IMR-90 (cell line): Measurements from ENCODE around the gene OTUD5. TPM values are rescaled to one million over a fixed set of nuclear protein-coding genes. Genes with fewer than 3 reads are reported as not detected.

ENCODE experiments used
- ATAC-seq: fragments of 200-7000 bp; cut with Tn5 transposase; 2 replicates; pipeline ENCODE4 v1.9.1; 2020; ENCODE audit warnings: low read depth, mild to moderate bottlenecking, moderate library complexity
- Bru-seq: library from RNA; stranded (reverse); fragments of 400-500 nt; gene quantifications from one replicate; lab custom pipeline; 2021; lab: Mats Ljungman, UMichigan
- BruChase-seq, 2 experiments: library from RNA; stranded (reverse); fragments of 400-500 nt; gene quantifications; one replicate each; lab custom pipeline; 2021; lab: Mats Ljungman, UMichigan
- BruUV-seq: library from RNA; stranded (reverse); fragments of 400-500 nt; replicated peaks from 2 replicates; lab custom pipeline; 2021; lab: Mats Ljungman, UMichigan
- CTCF ChIA-PET: fragments of 300-600 bp; formaldehyde crosslinking; extraction: SDS; loops from one replicate; lab custom pipeline; 2021; ENCODE audit warnings: antibody characterized with exemption; lab: Yijun Ruan, JAX
- POLR2A ChIA-PET: fragments of 300-600 bp; sonication (Branson Sonifier 250); formaldehyde crosslinking; loops from one replicate; lab custom pipeline; 2022; ENCODE audit warnings: antibody characterized with exemption; ENCODE audit not compliant: unreplicated experiment; lab: Charles Lee
- DNase-seq: peaks from one replicate; pipeline ENCODE4 v3.0.0; 2013
- H2AFZ ChIP-seq: replicated peaks from 2 replicates; pipeline ENCODE3; 2013; ENCODE audit warnings: low read length, mild to moderate bottlenecking; ENCODE audit not compliant: poor library complexity
- H2AK5ac ChIP-seq: 2 replicates; pipeline ENCODE4 v1.6.1; 2013; ENCODE audit warnings: low read depth, low read length, inconsistent platforms
- H2AK9ac ChIP-seq: replicated peaks from 2 replicates; pipeline ENCODE3; 2013; ENCODE audit warnings: mild to moderate bottlenecking, low read depth, low read length, moderate library complexity; ENCODE audit not compliant: poor library complexity
- H2BK120ac ChIP-seq: 2 replicates; pipeline ENCODE4 v1.6.1; 2013; ENCODE audit warnings: low read depth, low read length, inconsistent platforms
- H2BK15ac ChIP-seq: 3 replicates; pipeline ENCODE4 v1.6.1; 2013; ENCODE audit warnings: low read depth, low read length, inconsistent platforms
- H2BK20ac ChIP-seq: 2 replicates; pipeline ENCODE4 v1.6.1; 2013; ENCODE audit warnings: low read depth, mild to moderate bottlenecking, inconsistent platforms, low read length, moderate library complexity
- H2BK5ac ChIP-seq: 2 replicates; pipeline ENCODE4 v1.6.1; 2013; ENCODE audit warnings: mild to moderate bottlenecking, low read depth, low read length, inconsistent platforms; ENCODE audit not compliant: poor library complexity, severe bottlenecking
- H3K14ac ChIP-seq: replicated peaks from 2 replicates; pipeline ENCODE4 v1.6.1; 2013; ENCODE audit warnings: low read depth, low read length, inconsistent platforms
- H3K18ac ChIP-seq: 2 replicates; pipeline ENCODE4 v1.6.1; 2013; ENCODE audit warnings: low read depth, low read length, control low read depth
- H3K23ac ChIP-seq: 2 replicates; pipeline ENCODE4 v1.6.1; 2013; ENCODE audit warnings: low read depth, low read length, inconsistent platforms
- H3K27ac ChIP-seq: 2 replicates; pipeline ENCODE4 v1.5.1; 2013; ENCODE audit warnings: mild to moderate bottlenecking, control low read depth, low read length; ENCODE audit not compliant: insufficient read depth
- H3K27me3 ChIP-seq: 2 replicates; pipeline ENCODE4 v1.6.1; 2013; ENCODE audit warnings: low read length; ENCODE audit not compliant: control insufficient read depth, insufficient read depth
- H3K36me3 ChIP-seq: 2 replicates; pipeline ENCODE4 v1.6.1; 2013; ENCODE audit warnings: low read length, mixed read lengths; ENCODE audit not compliant: control insufficient read depth, insufficient read depth
- H3K4ac ChIP-seq: 2 replicates; pipeline ENCODE4 v1.6.1; 2013; ENCODE audit warnings: low read depth, low read length, inconsistent platforms
- H3K4me1 ChIP-seq: 2 replicates; pipeline ENCODE4 v1.6.1; 2013; ENCODE audit warnings: low read length, mixed read lengths; ENCODE audit not compliant: control insufficient read depth, insufficient read depth
- H3K4me2 ChIP-seq: 2 replicates; pipeline ENCODE4 v1.6.1; 2013; ENCODE audit warnings: low read depth, mild to moderate bottlenecking, control low read depth, low read length, moderate library complexity
- H3K4me3 ChIP-seq: 2 replicates; pipeline ENCODE4 v1.5.1; 2013; ENCODE audit warnings: low read depth, mild to moderate bottlenecking, control low read depth, low read length, moderate library complexity; ENCODE audit not compliant: insufficient read depth
- H3K56ac ChIP-seq: 2 replicates; pipeline ENCODE4 v1.6.1; 2013; ENCODE audit warnings: low read length, inconsistent platforms; ENCODE audit not compliant: insufficient read depth; ENCODE audit errors: extremely low read depth
- H3K79me1 ChIP-seq, 2 experiments: 2 replicates each; pipeline ENCODE4 v1.6.1; 2013; ENCODE audit warnings: low read length in 2 of 2, inconsistent platforms in 1 of 2, low read depth in 1 of 2
- H3K9ac ChIP-seq: 2 replicates; pipeline ENCODE4 v1.6.1; 2013; ENCODE audit warnings: low read depth, low read length, control low read depth
- H3K9me1 ChIP-seq: 2 replicates; pipeline ENCODE4 v1.6.1; 2013; ENCODE audit warnings: low read length, inconsistent platforms; ENCODE audit not compliant: insufficient read depth
- H3K9me3 ChIP-seq: 2 replicates; pipeline ENCODE4 v1.6.1; 2013; ENCODE audit warnings: low read length; ENCODE audit not compliant: control insufficient read depth, insufficient read depth
- H4K20me1 ChIP-seq: 2 replicates; pipeline ENCODE4 v1.6.1; 2013; ENCODE audit warnings: low read length, inconsistent platforms; ENCODE audit not compliant: insufficient read depth
- H4K5ac ChIP-seq: 2 replicates; pipeline ENCODE4 v1.6.1; 2013; ENCODE audit warnings: mild to moderate bottlenecking, low read depth, low read length, control low read depth
- H4K8ac ChIP-seq, 2 experiments: 2 replicates each; pipeline ENCODE4 v1.6.1; 2013; ENCODE audit warnings: low read depth in 2 of 2, low read length in 2 of 2, control low read depth in 1 of 2, inconsistent platforms in 1 of 2
- H4K91ac ChIP-seq: 2 replicates; pipeline ENCODE4 v1.6.1; 2013; ENCODE audit warnings: low read depth, low read length, inconsistent platforms; ENCODE audit not compliant: insufficient read depth
- MAFK ChIP-seq: IDR thresholded peaks from 2 replicates; pipeline ENCODE4 v1.6.1; 2012; ENCODE audit warnings: low read depth, low read length, improper control_type of control experiment
- MAZ ChIP-seq: IDR thresholded peaks from 2 replicates; pipeline ENCODE4 v1.6.1; 2012; ENCODE audit warnings: low read depth, mild to moderate bottlenecking, low read length, improper control_type of control experiment, moderate library complexity, borderline replicate concordance
- WGBS, 2 experiments: methylation state at CpG; one replicate each; pipeline versions ENCODE4 v1.1.5 to v1.1.7; 2013; ENCODE audit warnings: missing lambda C conversion rate in 2 of 2; ENCODE audit not compliant: insufficient read length in 1 of 2; ENCODE audit errors: extremely low coverage in 2 of 2; 5-methylcytosine and 5-hydroxymethylcytosine counted together
- dilution Hi-C: fragments of 300-500 bp; cut with HindIII; formaldehyde crosslinking; loops from one replicate; pipeline ENCODE4 v1.14.3; 2018; ENCODE audit warnings: low sequenced_read_pairs; ENCODE audit not compliant: unreplicated experiment
- in situ Hi-C: fragments of 300-500 bp; cut with MboI; formaldehyde crosslinking; loops from 3 replicates; pipeline ENCODE4 v1.14.3; 2019; ENCODE audit warnings: low sequenced_read_pairs, inconsistent platforms, mixed read lengths
- intact Hi-C: fragments of 100-400 bp; cut with micrococcal nuclease; formaldehyde crosslinking; loops from 2 replicates; pipeline ENCODE4 v1.10.0; 2022
- long read RNA-seq: library from polyadenylated mRNA; unstranded; transcript quantifications from one replicate; pipeline ENCODE4 v2.0.0, GENCODE V29; 2021; ENCODE audit not compliant: unreplicated experiment
- polyA plus RNA-seq, 3 experiments: library from polyadenylated mRNA; depleted of rRNA; stranded (reverse); fragments of >200 nt; gene quantifications; 2 replicates each; pipeline ENCODE4 v1.2.3, GENCODE V29; 2012; ENCODE audit warnings: low replicate concordance in 1 of 3
- total RNA-seq: library from RNA; depleted of rRNA; stranded (reverse); fragments of >200 nt; gene quantifications from 2 replicates; pipeline ENCODE4 v1.2.3, GENCODE V29; 2012; rRNA removed
- TF ChIP-seq, protein P1 (sequence below): fragments of 150-350 bp; IDR thresholded peaks from 2 replicates; pipeline ENCODE4 v1.6.1; 2016; ENCODE audit warnings: low read depth, mild to moderate bottlenecking, low read length, moderate library complexity, borderline replicate concordance

Gene OTUD5, protein sequence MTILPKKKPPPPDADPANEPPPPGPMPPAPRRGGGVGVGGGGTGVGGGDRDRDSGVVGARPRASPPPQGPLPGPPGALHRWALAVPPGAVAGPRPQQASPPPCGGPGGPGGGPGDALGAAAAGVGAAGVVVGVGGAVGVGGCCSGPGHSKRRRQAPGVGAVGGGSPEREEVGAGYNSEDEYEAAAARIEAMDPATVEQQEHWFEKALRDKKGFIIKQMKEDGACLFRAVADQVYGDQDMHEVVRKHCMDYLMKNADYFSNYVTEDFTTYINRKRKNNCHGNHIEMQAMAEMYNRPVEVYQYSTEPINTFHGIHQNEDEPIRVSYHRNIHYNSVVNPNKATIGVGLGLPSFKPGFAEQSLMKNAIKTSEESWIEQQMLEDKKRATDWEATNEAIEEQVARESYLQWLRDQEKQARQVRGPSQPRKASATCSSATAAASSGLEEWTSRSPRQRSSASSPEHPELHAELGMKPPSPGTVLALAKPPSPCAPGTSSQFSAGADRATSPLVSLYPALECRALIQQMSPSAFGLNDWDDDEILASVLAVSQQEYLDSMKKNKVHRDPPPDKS
- total RNA-seq, result 30.6 and 31.7 TPM in 2 replicates
- polyA plus RNA-seq (2012; rRNA removed), result 48.3 and 50.4 TPM in 2 replicates
- 38.0 and 48.9 TPM in 2 replicates for polyA plus RNA-seq (2012; cell fraction: cytosol; rRNA removed)
- polyA plus RNA-seq (2012; cell fraction: nucleus; rRNA removed; ENCODE audit: low replicate concordance), result 99.0 and 150 TPM in 2 replicates
- percentile 80 among the genes with signal in this experiment for Bru-seq, nascent RNA
- percentile 87 among the genes with signal in this experiment for BruChase-seq, experiment 1, labeled RNA remaining after a 6-hour chase
- percentile 83 among the genes with signal in this experiment for BruChase-seq, experiment 2, labeled RNA remaining after a 2-hour chase
- long read RNA-seq, transcript OTUD5-202 (9 exons, 2,692 nt), result major isoform, 41 of 96 reads
- long read RNA-seq, transcript OTUD5-203 (10 exons, 2,682 nt), result minor isoform, 12 of 96 reads
- long read RNA-seq, transcript OTUD5-201 (9 exons, 2,740 nt), result minor isoform, 7 of 96 reads
- long read RNA-seq, partial matches to known transcripts, result 17 of 96 reads
- long read RNA-seq, other reads (novel, unspliced or antisense), result 19 of 96 reads

DNA sequence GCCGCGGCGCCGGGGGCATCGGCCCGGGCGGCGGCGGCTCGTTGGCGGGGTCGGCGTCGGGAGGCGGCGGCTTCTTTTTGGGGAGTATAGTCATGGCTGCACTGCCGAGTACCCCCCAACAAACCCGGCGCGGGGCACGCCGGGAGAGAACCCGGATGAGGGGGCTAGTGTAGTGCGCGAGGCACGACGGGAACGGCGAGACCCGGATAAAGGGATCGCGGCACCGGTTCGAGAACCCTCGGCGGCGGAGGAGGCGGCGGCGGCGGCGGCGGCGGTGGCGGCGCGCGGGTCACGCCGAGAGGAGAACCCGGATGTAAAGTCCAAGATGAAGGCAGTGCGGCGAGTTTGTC is at the start of gene OTUD5:
TSS of gene OTUD5 (minus strand) at position 131 of the 350 bp plus-strand sequence. CDS start at position 94, 37 bp downstream.
- peak within 1 kb of the TSS; percentile 100 for H3K4ac ChIP-seq
- H2AFZ ChIP-seq, result peak within 1 kb of the TSS; percentile 98
- H4K20me1 ChIP-seq, result peaks cover 23% of the 10 kb centered on the region; the same call in 1 of the 2 replicates
- no TSS peak for BruUV-seq
- TF ChIP-seq, protein P1, sequence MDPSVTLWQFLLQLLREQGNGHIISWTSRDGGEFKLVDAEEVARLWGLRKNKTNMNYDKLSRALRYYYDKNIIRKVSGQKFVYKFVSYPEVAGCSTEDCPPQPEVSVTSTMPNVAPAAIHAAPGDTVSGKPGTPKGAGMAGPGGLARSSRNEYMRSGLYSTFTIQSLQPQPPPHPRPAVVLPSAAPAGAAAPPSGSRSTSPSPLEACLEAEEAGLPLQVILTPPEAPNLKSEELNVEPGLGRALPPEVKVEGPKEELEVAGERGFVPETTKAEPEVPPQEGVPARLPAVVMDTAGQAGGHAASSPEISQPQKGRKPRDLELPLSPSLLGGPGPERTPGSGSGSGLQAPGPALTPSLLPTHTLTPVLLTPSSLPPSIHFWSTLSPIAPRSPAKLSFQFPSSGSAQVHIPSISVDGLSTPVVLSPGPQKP, result no peak
- TF ChIP-seq MAFK (no peak), MAZ (peak; percentile 13; the same call in 1 of the 2 replicates)
- H3K18ac ChIP-seq, result peak within 1 kb of the TSS; percentile 91
- peaks cover 4 to 49% of the 10 kb centered on the region in 2 experiments; a peak in 3 of 4 replicates for H3K79me1 ChIP-seq
- H2BK120ac ChIP-seq, result peak within 1 kb of the TSS; percentile 91; the same call in 1 of the 2 replicates
- no peaks in the 10 kb centered on the region; the same call in none of the 2 replicates for H3K9me1 ChIP-seq
- peaks cover 2% of the 10 kb centered on the region for H3K4me1 ChIP-seq
- H3K14ac ChIP-seq, result peak within 1 kb of the TSS; percentile 99
- H4K91ac ChIP-seq, result peak within 1 kb of the TSS; percentile 98
- peak within 1 kb of the TSS; percentile 92 for H4K5ac ChIP-seq
- H4K8ac ChIP-seq, result peak within 1 kb of the TSS; percentile 76 to 98
- peak within 1 kb of the TSS; percentile 78 for H3K4me3 ChIP-seq
- WGBS, 2 experiments, result 52% methylated on average over 9 of the region's 53 CpGs; no CpG with 5 or more reads in 1 of the 2 experiments
- H3K36me3 ChIP-seq, result peaks cover 12% of the 10 kb centered on the region; the same call in 1 of the 2 replicates
- H2AK5ac ChIP-seq, result peak within 1 kb of the TSS; percentile 93
- ChIA-PET CTCF (no interaction called here), POLR2A (interaction anchor here (1.2 kb wide), 1 partner anchor 122 kb away, joined by 3 read pairs; the partner anchor contains the start of gene WDR45)
- H2BK20ac ChIP-seq, result 0 out of 2 replicates have a peak within 1 kb of the TSS, but pooled peaks have one; percentile 57
- peak within 1 kb of the TSS; percentile 89 for H3K56ac ChIP-seq
- peak within 1 kb of the TSS; percentile 98 for H2BK5ac ChIP-seq
- no peaks in the 10 kb centered on the region for H3K27me3 ChIP-seq
- DNase-seq, result no peak
- dilution Hi-C loops (no loop called here), intact Hi-C loops (no loop called here), in situ Hi-C loops (loop anchor here (25.0 kb wide), 1 partner anchor 105 kb away; the partner anchor contains the start of genes CCDC120 and PRAF2)
- peak within 1 kb of the TSS; percentile 86 for H3K4me2 ChIP-seq
- H3K23ac ChIP-seq, result peak within 1 kb of the TSS; percentile 96; the same call in 1 of the 2 replicates
- peak within 1 kb of the TSS; percentile 89 for H3K27ac ChIP-seq
- peak within 1 kb of the TSS; percentile 98 for H2AK9ac ChIP-seq
- no peak within 1 kb of the TSS; the same call in 2 of the 3 replicates for H2BK15ac ChIP-seq
- no peaks in the 10 kb centered on the region for H3K9me3 ChIP-seq
- peak within 1 kb of the TSS; percentile 83 for H3K9ac ChIP-seq
- ATAC-seq, result peak; percentile 51
